ENCODE data around the gene LRFN2. TPM values are rescaled to one million over a fixed set of nuclear protein-coding genes. Genes with fewer than 3 reads are reported as not detected.

LRFN2 gene
- total RNA-seq, 1 donor, result not detected

DNA sequence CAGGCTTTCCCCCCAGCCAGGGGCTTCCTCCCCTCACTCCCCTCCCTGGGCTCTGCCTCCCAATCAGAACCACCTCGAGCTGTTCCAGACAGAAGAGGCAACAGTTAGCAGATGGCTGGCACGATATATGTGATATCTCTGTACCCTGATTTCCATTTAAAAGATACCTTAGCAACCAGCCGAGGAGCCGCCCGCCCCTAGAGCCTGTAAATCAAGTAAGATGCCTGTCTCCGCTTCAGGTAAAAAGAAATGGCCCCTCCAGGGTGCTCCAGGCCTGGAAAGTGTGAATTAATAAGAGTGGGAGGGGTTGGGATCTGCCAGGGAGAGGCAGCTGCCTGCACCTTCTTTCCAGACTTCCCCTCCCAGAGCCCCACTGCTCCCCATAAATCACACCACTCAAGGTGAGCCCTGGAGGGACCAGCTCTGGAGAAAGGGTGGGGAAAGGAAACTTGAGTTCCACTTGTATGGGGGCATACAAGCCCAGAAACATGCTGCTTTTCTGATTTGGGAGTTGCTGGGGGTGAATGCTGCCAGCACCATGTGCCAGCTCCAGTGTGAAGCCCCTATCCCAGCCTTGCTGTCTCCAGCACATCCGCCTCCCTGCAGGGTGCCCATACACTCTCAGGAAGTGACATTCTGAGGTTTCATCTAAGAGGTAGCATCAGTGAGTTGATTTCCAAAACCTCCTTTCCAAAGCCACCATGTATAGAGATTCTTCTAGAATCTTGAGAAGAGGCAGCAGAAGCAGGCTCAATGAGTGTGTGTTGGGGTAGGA is 148.0 kb downstream of the LRFN2 start:
- DNase-seq (ENCODE audit: insufficient read length, low spot score, missing footprints), result no peak
- Histone ChIP-seq H4K20me1 (ENCODE audit: insufficient read depth, low read length) (no peaks in the 10 kb centered on the region), H3K27ac (ENCODE audit: low read depth, low read length) (no peak overlapping the region), H3K79me2 (ENCODE audit: insufficient read depth, low read length) (no peaks in the 10 kb centered on the region), H3K4me2 (ENCODE audit: insufficient read depth, low read length) (no peak overlapping the region), H3K9me3 (ENCODE audit: low read depth, low read length) (no peaks in the 10 kb centered on the region), H3K36me3 (ENCODE audit: insufficient read depth, low read length) (no peaks in the 10 kb centered on the region), H3K27me3 (ENCODE audit: insufficient read depth, low read length) (no peaks in the 10 kb centered on the region), H3K4me3 (ENCODE audit: insufficient read depth, low read length) (no peak overlapping the region), H3K4me1 (ENCODE audit: insufficient read depth, low read length) (no peaks in the 10 kb centered on the region), H2AFZ (ENCODE audit: low read length) (no peak overlapping the region)
- TF ChIP-seq, protein P1, sequence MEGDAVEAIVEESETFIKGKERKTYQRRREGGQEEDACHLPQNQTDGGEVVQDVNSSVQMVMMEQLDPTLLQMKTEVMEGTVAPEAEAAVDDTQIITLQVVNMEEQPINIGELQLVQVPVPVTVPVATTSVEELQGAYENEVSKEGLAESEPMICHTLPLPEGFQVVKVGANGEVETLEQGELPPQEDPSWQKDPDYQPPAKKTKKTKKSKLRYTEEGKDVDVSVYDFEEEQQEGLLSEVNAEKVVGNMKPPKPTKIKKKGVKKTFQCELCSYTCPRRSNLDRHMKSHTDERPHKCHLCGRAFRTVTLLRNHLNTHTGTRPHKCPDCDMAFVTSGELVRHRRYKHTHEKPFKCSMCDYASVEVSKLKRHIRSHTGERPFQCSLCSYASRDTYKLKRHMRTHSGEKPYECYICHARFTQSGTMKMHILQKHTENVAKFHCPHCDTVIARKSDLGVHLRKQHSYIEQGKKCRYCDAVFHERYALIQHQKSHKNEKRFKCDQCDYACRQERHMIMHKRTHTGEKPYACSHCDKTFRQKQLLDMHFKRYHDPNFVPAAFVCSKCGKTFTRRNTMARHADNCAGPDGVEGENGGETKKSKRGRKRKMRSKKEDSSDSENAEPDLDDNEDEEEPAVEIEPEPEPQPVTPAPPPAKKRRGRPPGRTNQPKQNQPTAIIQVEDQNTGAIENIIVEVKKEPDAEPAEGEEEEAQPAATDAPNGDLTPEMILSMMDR (IDR thresholded peaks at IDR 0.05; ENCODE audit: extremely low read depth, low read depth, low read length), result no peak

DNA sequence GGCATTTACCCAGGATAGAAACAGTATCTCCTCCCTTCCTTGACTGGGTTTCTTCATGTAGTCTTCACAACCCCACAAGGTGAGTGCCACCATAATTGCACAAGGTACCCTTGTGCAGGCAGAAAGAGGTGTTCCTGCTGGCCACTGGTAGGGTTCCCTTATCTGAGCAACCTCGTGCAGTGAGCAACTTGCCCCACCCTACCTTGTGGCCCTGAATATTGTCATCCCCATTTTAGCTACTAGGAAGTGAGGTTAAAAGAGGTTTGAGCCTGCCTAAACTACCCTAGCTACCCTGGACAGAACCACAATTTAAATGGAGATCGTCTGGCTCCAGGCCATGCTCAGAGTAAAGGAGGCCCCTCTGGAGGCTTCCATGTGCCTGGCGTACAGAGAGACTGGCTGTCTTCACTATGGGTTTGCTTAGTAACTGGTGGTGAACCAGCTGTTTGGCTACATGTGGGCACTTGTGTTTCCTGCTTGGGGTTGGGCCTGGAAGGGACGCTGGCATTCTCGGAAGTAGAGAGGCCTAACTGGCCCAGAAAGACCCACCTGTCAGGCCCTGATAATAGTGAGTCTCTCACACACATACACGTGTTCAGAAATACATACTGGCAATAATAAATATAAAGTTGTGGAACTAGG is 148.8 kb downstream of the LRFN2 start:
- no peaks in the 10 kb centered on the region for H3K36me3 ChIP-seq (ENCODE audit: insufficient read depth, low read length)
- no peak for DNase-seq (ENCODE audit: insufficient read length, low spot score, missing footprints)
- H3K4me3 ChIP-seq (ENCODE audit: insufficient read depth, low read length), result no peak overlapping the region
- no peak overlapping the region for H3K4me2 ChIP-seq (ENCODE audit: insufficient read depth, low read length)
- H3K27ac ChIP-seq (ENCODE audit: low read depth, low read length), result no peak overlapping the region
- H3K27me3 ChIP-seq (ENCODE audit: insufficient read depth, low read length), result no peaks in the 10 kb centered on the region
- no peaks in the 10 kb centered on the region for H3K9me3 ChIP-seq (ENCODE audit: low read depth, low read length)
- no peak overlapping the region for H2AFZ ChIP-seq (ENCODE audit: low read length)
- H3K79me2 ChIP-seq (ENCODE audit: insufficient read depth, low read length), result no peaks in the 10 kb centered on the region
- no peaks in the 10 kb centered on the region for H4K20me1 ChIP-seq (ENCODE audit: insufficient read depth, low read length)
- no peaks in the 10 kb centered on the region for H3K4me1 ChIP-seq (ENCODE audit: insufficient read depth, low read length)
- TF ChIP-seq, protein P1 (IDR thresholded peaks at IDR 0.05; ENCODE audit: extremely low read depth, low read depth, low read length), result no peak

DNA sequence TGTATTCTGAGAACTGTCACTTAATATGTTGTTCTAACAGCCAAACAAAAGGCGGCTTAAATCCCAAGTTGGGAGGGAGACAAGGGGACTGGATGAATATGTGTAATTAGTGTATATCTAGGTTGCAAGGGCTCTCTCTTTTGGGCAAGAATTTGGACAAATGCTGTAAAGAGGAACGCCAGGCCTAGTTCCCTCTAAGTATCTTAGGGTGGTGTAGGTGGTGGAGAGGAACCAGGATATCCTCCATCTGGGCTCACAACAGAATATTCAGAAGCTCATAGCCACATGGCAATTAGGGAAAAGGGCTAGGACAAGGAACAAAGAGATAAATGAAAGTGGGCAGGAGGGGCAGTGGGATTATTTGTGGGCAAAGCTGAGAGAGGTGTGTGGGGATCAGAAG is 149.5 kb downstream of the LRFN2 start:
- DNase-seq (ENCODE audit: insufficient read length, low spot score, missing footprints), result no peak
- Histone ChIP-seq H3K27me3 (ENCODE audit: insufficient read depth, low read length) (no peaks in the 10 kb centered on the region), H3K4me1 (ENCODE audit: insufficient read depth, low read length) (no peaks in the 10 kb centered on the region), H3K4me3 (ENCODE audit: insufficient read depth, low read length) (no peak overlapping the region), H3K9me3 (ENCODE audit: low read depth, low read length) (no peaks in the 10 kb centered on the region), H3K27ac (ENCODE audit: low read depth, low read length) (no peak overlapping the region), H2AFZ (ENCODE audit: low read length) (no peak overlapping the region), H3K4me2 (ENCODE audit: insufficient read depth, low read length) (no peak overlapping the region), H4K20me1 (ENCODE audit: insufficient read depth, low read length) (no peaks in the 10 kb centered on the region), H3K36me3 (ENCODE audit: insufficient read depth, low read length) (no peaks in the 10 kb centered on the region), H3K79me2 (ENCODE audit: insufficient read depth, low read length) (no peaks in the 10 kb centered on the region)
- TF ChIP-seq, protein P1 (IDR thresholded peaks at IDR 0.05; ENCODE audit: extremely low read depth, low read depth, low read length), result no peak

All from osteoblast (primary cell).